Bronchial epithelial cell (primary cell): ENCODE data around the gene LRRC15. TPM values are rescaled to one million over a fixed set of nuclear protein-coding genes. Genes with fewer than 3 reads are reported as not detected.

Source experiments
- DNase-seq: peaks from one replicate; pipeline ENCODE4 v3.0.0-alpha.2; 2010; ENCODE audit warnings: low read depth
- FAIRE-seq: peaks from 2 replicates; lab custom pipeline; 2011; peaks lifted over from hg19 to GRCh38; lab: Jason Lieb, UNC
- H3K27me3 ChIP-seq: 2 replicates; pipeline ENCODE4 v1.5.1; 2011; ENCODE audit warnings: low read length; ENCODE audit not compliant: control insufficient read depth, insufficient read depth
- H3K36me3 ChIP-seq: 2 replicates; pipeline ENCODE4 v1.5.1; 2011; ENCODE audit warnings: low read length; ENCODE audit not compliant: control insufficient read depth, insufficient read depth
- H3K4me3 ChIP-seq: 2 replicates; pipeline ENCODE4 v1.5.1; 2011; ENCODE audit warnings: mild to moderate bottlenecking, low read depth, low read length, control low read depth
- total RNA-seq: library from RNA; depleted of rRNA; stranded (reverse); fragments of >200 nt; gene quantifications from 2 replicates; pipeline ENCODE4 v1.2.1, GENCODE V29; 2014
- TF ChIP-seq, protein P1 (sequence below): IDR thresholded peaks from 2 replicates; pipeline ENCODE4 v1.5.1; 2011; ENCODE audit warnings: mild to moderate bottlenecking, moderate library complexity, low read length, control low read depth, inconsistent platforms; ENCODE audit not compliant: insufficient read depth, severe bottlenecking

LRRC15 gene
- total RNA-seq, 1 donor from 2014 or later, result not detected

DNA sequence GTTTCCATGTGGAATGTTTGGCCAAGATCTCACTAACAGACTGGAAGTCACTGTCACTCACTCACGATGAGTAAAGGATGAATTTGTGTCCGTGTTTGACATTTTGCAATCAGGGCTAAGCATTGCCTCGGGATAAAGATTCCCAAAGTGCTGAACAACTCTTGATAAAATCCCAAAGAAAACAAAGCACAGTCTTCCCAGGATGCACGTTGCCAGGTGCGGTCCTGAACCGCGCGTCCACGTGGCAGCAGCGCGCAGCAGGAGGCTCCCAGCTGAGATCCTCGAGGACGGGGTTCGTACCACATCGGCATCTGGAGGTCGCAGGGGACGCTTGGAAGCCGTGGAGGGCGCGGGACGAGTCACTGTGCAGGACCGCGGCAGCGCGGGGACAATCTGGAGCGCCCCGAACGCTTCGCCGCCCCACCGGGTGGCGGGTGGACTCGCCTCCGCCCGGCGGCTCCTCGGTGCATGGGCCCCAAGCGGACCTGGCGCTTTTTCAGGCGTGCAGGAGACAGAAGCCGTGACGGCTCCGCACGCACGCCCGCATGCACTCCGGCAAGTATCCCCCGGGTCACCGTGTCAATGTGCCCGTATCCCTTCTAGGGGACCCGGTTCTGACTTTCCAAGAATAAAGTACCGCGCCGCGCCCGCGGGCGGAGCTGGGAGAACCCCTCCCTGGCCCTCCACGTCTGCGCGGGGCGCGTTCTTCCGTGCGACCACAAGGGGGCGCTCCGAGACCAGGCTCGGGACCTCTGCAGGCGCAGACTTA, 36.1 kb downstream of the LRRC15 start:
- no peak for FAIRE-seq
- peak; percentile 89 for DNase-seq
- H3K27me3 ChIP-seq, result no peaks in the 10 kb centered on the region
- peak overlapping the region; percentile 29 for H3K4me3 ChIP-seq
- TF ChIP-seq, protein P1, sequence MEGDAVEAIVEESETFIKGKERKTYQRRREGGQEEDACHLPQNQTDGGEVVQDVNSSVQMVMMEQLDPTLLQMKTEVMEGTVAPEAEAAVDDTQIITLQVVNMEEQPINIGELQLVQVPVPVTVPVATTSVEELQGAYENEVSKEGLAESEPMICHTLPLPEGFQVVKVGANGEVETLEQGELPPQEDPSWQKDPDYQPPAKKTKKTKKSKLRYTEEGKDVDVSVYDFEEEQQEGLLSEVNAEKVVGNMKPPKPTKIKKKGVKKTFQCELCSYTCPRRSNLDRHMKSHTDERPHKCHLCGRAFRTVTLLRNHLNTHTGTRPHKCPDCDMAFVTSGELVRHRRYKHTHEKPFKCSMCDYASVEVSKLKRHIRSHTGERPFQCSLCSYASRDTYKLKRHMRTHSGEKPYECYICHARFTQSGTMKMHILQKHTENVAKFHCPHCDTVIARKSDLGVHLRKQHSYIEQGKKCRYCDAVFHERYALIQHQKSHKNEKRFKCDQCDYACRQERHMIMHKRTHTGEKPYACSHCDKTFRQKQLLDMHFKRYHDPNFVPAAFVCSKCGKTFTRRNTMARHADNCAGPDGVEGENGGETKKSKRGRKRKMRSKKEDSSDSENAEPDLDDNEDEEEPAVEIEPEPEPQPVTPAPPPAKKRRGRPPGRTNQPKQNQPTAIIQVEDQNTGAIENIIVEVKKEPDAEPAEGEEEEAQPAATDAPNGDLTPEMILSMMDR, result peak; percentile 97
- no peaks in the 10 kb centered on the region for H3K36me3 ChIP-seq

GRCh38 chr3:194332858-194333211, 36.7 kb downstream of the LRRC15 start:
- H3K4me3 ChIP-seq, result no peak overlapping the region
- H3K36me3 ChIP-seq, result no peaks in the 10 kb centered on the region
- H3K27me3 ChIP-seq, result no peaks in the 10 kb centered on the region
- FAIRE-seq (no peak), DNase-seq (no peak)
- TF ChIP-seq, protein P1, result no peak

DNA sequence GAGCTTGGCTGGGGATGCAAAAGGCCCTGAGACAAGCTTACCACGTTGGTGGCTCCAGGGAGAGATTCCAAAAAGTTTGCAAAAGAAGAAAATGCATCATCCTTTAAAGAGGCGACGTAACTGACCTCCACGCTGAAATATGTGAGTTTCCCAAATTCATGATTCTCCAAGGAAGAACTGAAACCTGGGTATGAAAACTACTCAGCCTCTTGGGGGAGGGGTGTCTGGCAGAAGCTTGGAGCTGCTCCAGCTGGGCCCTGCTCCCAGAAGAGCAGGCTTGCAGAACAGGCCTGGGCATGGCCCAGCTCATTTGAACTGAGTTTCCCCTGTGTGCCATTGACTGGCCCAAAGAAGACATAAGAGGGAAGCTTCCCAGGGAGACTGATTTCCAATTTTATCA, 39.0 kb downstream of the LRRC15 start:
- no peak overlapping the region for H3K4me3 ChIP-seq
- DNase-seq, result peak; percentile 92
- no peaks in the 10 kb centered on the region for H3K27me3 ChIP-seq
- TF ChIP-seq, protein P1, result no peak
- FAIRE-seq, result no peak
- no peaks in the 10 kb centered on the region for H3K36me3 ChIP-seq

DNA sequence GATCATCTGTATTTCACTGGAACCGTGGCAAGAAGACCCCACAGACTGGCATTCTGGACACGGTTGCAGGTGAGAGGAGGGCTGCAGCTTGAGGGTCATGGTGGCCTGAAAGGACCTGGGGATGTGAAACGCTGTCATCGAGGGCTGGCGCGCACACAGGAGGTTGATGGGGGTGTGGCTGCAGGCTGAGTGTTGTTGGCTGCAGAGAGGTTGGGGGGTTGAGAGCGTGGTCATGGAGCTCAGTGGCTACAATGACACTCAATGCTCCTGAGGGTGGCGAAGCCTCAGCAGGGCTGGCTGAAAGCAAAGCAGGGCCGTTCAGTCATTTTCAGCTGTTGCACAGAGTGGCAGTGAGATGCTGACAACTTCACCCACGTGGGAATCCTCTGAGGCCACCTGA, 39.4 kb downstream of the LRRC15 start:
- TF ChIP-seq, protein P1, result no peak
- no peak for FAIRE-seq
- Histone ChIP-seq H3K36me3 (no peaks in the 10 kb centered on the region), H3K4me3 (no peak overlapping the region), H3K27me3 (no peaks in the 10 kb centered on the region)
- DNase-seq, result no peak

DNA sequence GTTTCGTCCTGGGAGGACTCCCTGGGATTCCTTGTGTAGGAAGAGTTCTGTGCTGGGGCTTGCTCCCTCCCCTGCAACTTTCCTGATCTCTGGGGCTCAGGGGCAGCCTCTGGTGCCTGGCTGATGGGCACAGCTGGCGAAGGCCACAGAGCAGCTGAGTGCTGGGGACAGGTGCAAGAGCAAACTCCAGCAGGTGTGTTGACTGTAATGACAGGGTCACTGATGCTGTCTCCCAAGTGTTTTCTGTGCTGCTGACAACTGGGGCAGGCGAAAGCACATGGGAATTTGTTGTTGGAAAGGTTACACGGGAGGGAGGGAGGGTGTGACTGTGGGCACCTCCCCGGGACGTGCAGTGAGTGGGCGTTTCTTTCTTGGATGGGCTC, 40.0 kb downstream of the LRRC15 start:
- DNase-seq (no peak), FAIRE-seq (no peak)
- TF ChIP-seq, protein P1, result no peak
- Histone ChIP-seq H3K4me3 (no peak overlapping the region), H3K36me3 (no peaks in the 10 kb centered on the region), H3K27me3 (no peaks in the 10 kb centered on the region)

DNA sequence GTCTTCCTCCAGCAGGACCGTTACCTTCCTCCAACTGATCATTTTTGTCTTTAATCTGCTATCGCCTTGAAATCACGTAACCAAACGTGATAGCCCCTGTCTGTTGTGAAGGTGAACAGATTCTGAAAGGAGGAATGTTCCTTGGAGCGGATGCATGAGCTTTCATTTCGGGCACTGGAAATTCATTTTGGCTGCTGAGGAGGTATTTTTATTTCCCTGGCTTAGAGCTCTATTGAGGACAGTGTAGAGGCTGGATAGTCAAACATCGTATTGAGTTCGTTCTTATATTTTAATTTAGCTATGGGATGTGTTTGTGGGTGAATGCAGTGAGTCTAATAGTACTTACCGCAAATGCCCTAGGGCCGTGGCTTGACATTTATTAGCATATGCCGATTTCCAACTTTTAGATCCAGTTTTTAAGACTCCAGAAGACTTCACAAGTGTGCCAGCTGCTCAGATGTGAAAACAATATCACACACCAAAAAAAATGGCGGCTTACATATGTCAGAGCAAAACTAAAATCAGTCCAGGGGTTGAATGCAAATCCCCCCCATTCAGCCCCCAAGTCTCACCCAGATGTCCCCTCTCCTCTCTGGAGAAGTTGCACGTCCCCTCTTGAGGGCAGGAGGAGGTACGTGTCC, 40.5 kb downstream of the LRRC15 start:
- no peak for FAIRE-seq
- TF ChIP-seq, protein P1, result no peak

More for the DNA sequence above, 40.5 kb downstream of the LRRC15 start:
- H3K4me3 ChIP-seq, result no peak overlapping the region
- no peaks in the 10 kb centered on the region for H3K27me3 ChIP-seq
- H3K36me3 ChIP-seq, result no peaks in the 10 kb centered on the region
- no peak for DNase-seq
